ENCODE measurements around the gene CDK18.

Gene CDK18

GRCh38 chr1:205524794-205525101 is 20.3 kb downstream of the CDK18 start:
- no peak for DNase-seq

GRCh38 chr1:205525495-205526285 is 21.2 kb downstream of the CDK18 start:
- DNase-seq, result no peak

- no peak for DNase-seq
Measured at GRCh38 chr1:205526431-205526830, 22.0 kb downstream of the CDK18 start.

- DNase-seq, result no peak
Measured at GRCh38 chr1:205527931-205528330, 23.5 kb downstream of the CDK18 start.

GRCh38 chr1:205528446-205528886 is 24.0 kb downstream of the CDK18 start:
- DNase-seq, result no peak

GRCh38 chr1:205528887-205529825 is 24.7 kb downstream of the CDK18 start:
- DNase-seq, result peak; percentile 89

GRCh38 chr1:205530116-205530515 is 25.6 kb downstream of the CDK18 start:
- DNase-seq, result no peak

GRCh38 chr1:205531191-205532025 is 26.9 kb downstream of the CDK18 start:
- DNase-seq, result no peak

- DNase-seq, result no peak
Measured at GRCh38 chr1:205532026-205532898, 27.8 kb downstream of the CDK18 start.

- DNase-seq, result no peak
Measured at GRCh38 chr1:205532996-205533735, 28.7 kb downstream of the CDK18 start.

- no peak for DNase-seq
Measured at GRCh38 chr1:205533748-205534443, 29.4 kb downstream of the CDK18 start.

- no peak for DNase-seq
Measured at GRCh38 chr1:205534444-205534985, 30.0 kb downstream of the CDK18 start.

- no peak for DNase-seq
Measured at GRCh38 chr1:205535096-205535495, 30.6 kb downstream of the CDK18 start.

- no peak for DNase-seq
Measured at GRCh38 chr1:205535866-205536758, 31.6 kb downstream of the CDK18 start.

GRCh38 chr1:205536759-205537361 is 32.4 kb downstream of the CDK18 start:
- no peak for DNase-seq

GRCh38 chr1:205537386-205538018 is 33.0 kb downstream of the CDK18 start:
- DNase-seq, result no peak

GRCh38 chr1:205538235-205538840 is 33.9 kb downstream of the CDK18 start:
- DNase-seq, result no peak

Measured in activated CD4-positive, alpha-beta T cell treated with anti-CD3 and anti-CD28 coated beads for 48 hours (primary cell).